K562 (cell line): ENCODE data around the gene IL5. TPM values are rescaled to one million over a fixed set of nuclear protein-coding genes. Genes with fewer than 3 reads are reported as not detected.
A peak's percentile ranks its signal among the peaks of the same experiment; 100 is the strongest.

Source experiments
- ATAC-seq: fragments of 200-7000 bp; cut with Tn5 transposase; 3 replicates; pipeline ENCODE4 v1.9.1; 2020; ENCODE audit warnings: moderate library complexity
- BruUV-seq: library from RNA; stranded (reverse); fragments of 400-500 nt; replicated peaks from 2 replicates; lab custom pipeline; 2021; lab: Mats Ljungman, UMichigan
- CTCF ChIA-PET: fragments of 300-600 bp; formaldehyde crosslinking; extraction: SDS; loops from one replicate; lab custom pipeline; 2021; ENCODE audit warnings: low intra/inter-chr PET ratio; lab: Yijun Ruan, JAX
- POLR2A ChIA-PET: fragments of 300-600, 350-650 bp; sonication (Branson Sonifier 250); formaldehyde crosslinking; extraction: SDS; loops from one replicate; lab custom pipeline; 2021; ENCODE audit warnings: antibody characterized with exemption, inconsistent platforms; lab: Yijun Ruan, JAX
- DNase-seq, 4 experiments: peaks; one replicate each; pipeline versions ENCODE4 v3.0.0 to v3.0.0-alpha.2; 2011 to 2018; ENCODE audit warnings: low spot score in 3 of 4, mixed read lengths in 3 of 4; ENCODE audit errors: extremely low read depth in 1 of 4
- FAIRE-seq: peaks from 2 replicates; lab custom pipeline; 2011; peaks lifted over from hg19 to GRCh38; lab: Jason Lieb, UNC
- H2AFZ ChIP-seq: 2 replicates; pipeline ENCODE4 v1.6.0; 2011; ENCODE audit warnings: low read depth, low read length, control low read depth, inconsistent platforms
- H3K27ac ChIP-seq: fragments of 200-600 bp; 3 replicates; pipeline ENCODE4 v1.8.0; 2011; ENCODE audit warnings: low read depth, mild to moderate bottlenecking, control low read depth, inconsistent platforms, low read length, moderate library complexity, mixed read lengths; ENCODE audit errors: extremely low read depth
- H3K27me3 ChIP-seq, 2 experiments: fragments of 300-600 bp in 1 of 2; 2 replicates in 1 of 2; 3 replicates in 1 of 2; pipeline versions ENCODE4 v1.6.0 to v1.8.0; 2011; ENCODE audit warnings: inconsistent platforms in 2 of 2, low read length in 2 of 2, mild to moderate bottlenecking in 1 of 2, mixed read lengths in 1 of 2, moderate library complexity in 1 of 2; ENCODE audit not compliant: control insufficient read depth in 2 of 2, insufficient read depth in 2 of 2
- H3K36me3 ChIP-seq: fragments of 300-600 bp; 3 replicates; pipeline ENCODE4 v1.8.0; 2011; ENCODE audit warnings: mild to moderate bottlenecking, low read length, inconsistent platforms; ENCODE audit not compliant: control insufficient read depth, insufficient read depth
- H3K4me1 ChIP-seq, 2 experiments: fragments of 200-600 bp in 1 of 2; replicated peaks in 1 of 2; 2 replicates in 1 of 2; 3 replicates in 1 of 2; pipeline versions ENCODE4 v1.5.1 to v1.8.0; 2011; ENCODE audit warnings: inconsistent platforms in 2 of 2, low read length in 2 of 2, mild to moderate bottlenecking in 1 of 2, mixed read lengths in 1 of 2, moderate library complexity in 1 of 2; ENCODE audit not compliant: control insufficient read depth in 2 of 2, insufficient read depth in 2 of 2
- H3K4me2 ChIP-seq: 2 replicates; pipeline ENCODE4 v1.6.1; 2011; ENCODE audit warnings: low read length, control low read depth, inconsistent platforms, mixed read lengths; ENCODE audit not compliant: insufficient read depth
- H3K4me3 ChIP-seq: fragments of 200-600 bp; sonication (generic), shearing (Covaris generic); 2 replicates; pipeline ENCODE4 v1.5.1; 2016; ENCODE audit warnings: control low read depth, inconsistent platforms
- H3K79me2 ChIP-seq: fragments of 200-600 bp; 3 replicates; pipeline ENCODE4 v1.8.0; 2011; ENCODE audit warnings: low read length, inconsistent platforms; ENCODE audit not compliant: control insufficient read depth, insufficient read depth
- H3K9ac ChIP-seq, 2 experiments: 2 replicates each; pipeline versions ENCODE4 v1.6.0 to v1.6.1; 2011; ENCODE audit warnings: low read depth in 2 of 2, low read length in 2 of 2, control low read depth in 1 of 2, inconsistent platforms in 1 of 2, mild to moderate bottlenecking in 1 of 2, mixed read lengths in 1 of 2; ENCODE audit not compliant: insufficient read depth in 1 of 2
- H3K9me1 ChIP-seq: one replicate; pipeline ENCODE4 v1.6.0; 2011; ENCODE audit warnings: inconsistent platforms, mild to moderate bottlenecking, low read length, moderate library complexity; ENCODE audit not compliant: control insufficient read depth, insufficient read depth
- H3K9me3 ChIP-seq: replicated peaks from 2 replicates; pipeline ENCODE4 v1.5.1; 2011; ENCODE audit warnings: low read depth, low read length, inconsistent platforms; ENCODE audit not compliant: control insufficient read depth, insufficient read depth
- H4K20me1 ChIP-seq: replicated peaks from 2 replicates; pipeline ENCODE4 v1.6.1; 2011; ENCODE audit warnings: low read length, inconsistent platforms, mixed read lengths; ENCODE audit not compliant: control insufficient read depth, insufficient read depth
- MAFG ChIP-seq: fragments of 450-650 bp; conservative IDR thresholded peaks from 2 replicates; pipeline ENCODE4 v1.6.1; 2016; ENCODE audit warnings: missing genetic modification characterization, missing compliant biosample characterization
- PPARD ChIP-seq: fragments of 250-450 bp; sonication (Bioruptor Pico); IDR thresholded peaks from 2 replicates; pipeline ENCODE4 v1.8.0; 2022; ENCODE audit warnings: inconsistent platforms, mild to moderate bottlenecking, moderate library complexity
- PURB ChIP-seq: sonication (generic); formaldehyde crosslinking; IDR thresholded peaks from 2 replicates; pipeline ENCODE4 v1.9.0; 2021; ENCODE audit warnings: low read depth, mild to moderate bottlenecking, missing genetic modification reagents
- RAD21 ChIP-seq, 2 experiments: fragments of 250-450 bp in 1 of 2; fragments of 450-650 bp in 1 of 2; sonication (Bioruptor Pico) in 1 of 2; formaldehyde crosslinking in 1 of 2; IDR thresholded peaks in 1 of 2; conservative IDR thresholded peaks in 1 of 2; 2 replicates each; pipeline versions ENCODE4 v1.4.0 to v1.8.0; 2020 to 2022; ENCODE audit warnings: mild to moderate bottlenecking in 2 of 2, moderate library complexity in 1 of 2
- RHOXF2B ChIP-seq: fragments of 250-450 bp; sonication (Bioruptor Pico); conservative IDR thresholded peaks from 2 replicates; pipeline ENCODE4 v1.5.1; 2021
- TAF7 ChIP-seq: fragments of 450-650 bp; IDR thresholded peaks from 2 replicates; pipeline ENCODE4 v1.6.1; 2016; ENCODE audit warnings: missing genetic modification characterization, missing compliant biosample characterization
- TAF9B ChIP-seq: fragments of 450-650 bp; IDR thresholded peaks from 2 replicates; pipeline ENCODE4 v1.6.1; 2018; ENCODE audit warnings: mild to moderate bottlenecking; ENCODE audit not compliant: partially characterized antibody
- ZNF24 ChIP-seq: fragments of 450-650 bp; IDR thresholded peaks from 2 replicates; pipeline ENCODE4 v1.6.1; 2016
- ZNF263 ChIP-seq: sonication (generic); formaldehyde crosslinking; IDR thresholded peaks from 2 replicates; pipeline ENCODE4 v1.8.0; 2022; ENCODE audit warnings: mild to moderate bottlenecking, missing genetic modification reagents, borderline replicate concordance
- WGBS: fragments of 100-300 bp; shearing (Covaris generic); methylation state at CpG from one replicate; pipeline ENCODE4 v1.1.6; 2016; ENCODE audit warnings: low coverage, mixed read lengths; ENCODE audit not compliant: insufficient coverage; ENCODE audit errors: missing lambda C conversion rate; 5-methylcytosine and 5-hydroxymethylcytosine counted together
- in situ Hi-C: fragments of 300-500 bp; cut with MboI; formaldehyde crosslinking; loops from 4 replicates; pipeline ENCODE4 v1.15.0; 2018; ENCODE audit warnings: inconsistent platforms, mixed read lengths
- intact Hi-C: fragments of 100-400 bp; cut with micrococcal nuclease; formaldehyde crosslinking; loops from 2 replicates; pipeline ENCODE4 v1.14.2; 2022
- polyA plus RNA-seq, 8 experiments: library from polyadenylated mRNA; depleted of rRNA in 4 of 8; stranded (reverse) in 5 of 8; unstranded in 3 of 8; fragments of >200 nt; fragmentation: Nextera tagmentation in 2 of 8; fragmentation: Illumina TruSeq in 1 of 8; extraction: Ambion mirVana in 2 of 8; extraction: Trizol in 1 of 8; gene quantifications; 2 replicates each; pipeline versions ENCODE4 v1.2.1 to v1.2.3, GENCODE V29; 2011 to 2014; ENCODE audit warnings: inconsistent platforms in 1 of 8, missing spikeins in 1 of 8
- total RNA-seq, 7 experiments: library from RNA; depleted of rRNA in 6 of 7; stranded (reverse); fragments of >200 nt in 6 of 7; fragmentation: Illumina TruSeq in 2 of 7; extraction: Trizol in 2 of 7; gene quantifications; 2 replicates each; pipeline versions ENCODE4 v1.2.1 to v1.2.3, GENCODE V29; 2011 to 2021; ENCODE audit warnings: low replicate concordance in 1 of 7

IL5 gene
- total and polyA plus RNA-seq, 9 of the 15 experiments (the other 6 are each of a cell fraction or from before 2014, with no cell fraction given), result 0.44 TPM; not detected in 8

DNA sequence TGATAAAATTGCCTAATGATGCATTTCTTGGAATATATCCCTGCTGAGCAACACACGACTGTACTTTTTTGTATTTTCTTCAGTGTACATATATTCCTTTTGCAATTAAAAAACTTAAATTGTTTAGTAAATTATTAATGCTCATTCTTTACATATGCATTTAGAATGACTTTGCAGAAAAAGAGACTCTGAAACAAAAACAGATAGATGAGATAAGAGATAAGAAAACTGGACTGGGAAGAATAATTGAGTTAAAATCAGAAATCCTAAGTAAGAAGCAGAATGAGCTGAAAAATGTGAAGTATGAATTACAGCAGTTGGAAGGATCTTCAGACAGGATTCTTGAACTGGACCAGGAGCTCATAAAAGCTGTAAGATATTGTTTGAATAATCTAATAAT, 46.1 kb upstream of the IL5 start:
- DNase-seq (no peak), ATAC-seq (no peak), FAIRE-seq (no peak)
- no peak for TF ChIP-seq TAF7
- peak; percentile 68 for TF ChIP-seq MAFG (tag)
- H3K4me3 ChIP-seq, result no peak overlapping the region
- intact Hi-C loops (no loop called here), in situ Hi-C loops (no loop called here)
- no peak overlapping the region for H3K27ac ChIP-seq
- no peak overlapping the region for H3K4me2 ChIP-seq
- H3K27me3 ChIP-seq, result no peaks in the 10 kb centered on the region
- BruUV-seq, result no TSS peak
- POLR2A ChIA-PET, result interaction anchor here (0.6 to 0.8 kb wide), 2 partner anchors 281 to 463 kb away, joined by 3 to 4 read pairs; no protein-coding TSS in a partner anchor
- no peaks in the 10 kb centered on the region for H3K9me1 ChIP-seq
- no peaks in the 10 kb centered on the region for H3K9me3 ChIP-seq
- H3K79me2 ChIP-seq, result no peaks in the 10 kb centered on the region
- H3K9ac ChIP-seq, result no peak overlapping the region
- peaks cover 87% of the 10 kb centered on the region for H3K36me3 ChIP-seq
- no peaks in the 10 kb centered on the region for H3K4me1 ChIP-seq
- no peaks in the 10 kb centered on the region for H4K20me1 ChIP-seq
- CTCF ChIA-PET, result no interaction called here
- no peak overlapping the region for H2AFZ ChIP-seq
- WGBS, result 70% methylated on average over 1 of the region's 1 CpG

GRCh38 chr5:132586063-132586462, 42.7 kb upstream of the IL5 start:
- Histone ChIP-seq H3K27ac (no peak overlapping the region), H2AFZ (no peak overlapping the region), H3K4me1 (no peaks in the 10 kb centered on the region), H3K4me3 (no peak overlapping the region), H3K36me3 (peaks cover 82% of the 10 kb centered on the region), H3K79me2 (no peaks in the 10 kb centered on the region), H3K9me3 (no peaks in the 10 kb centered on the region), H3K9ac (no peak overlapping the region), H3K9me1 (no peaks in the 10 kb centered on the region), H4K20me1 (no peaks in the 10 kb centered on the region), H3K27me3 (no peaks in the 10 kb centered on the region), H3K4me2 (no peak overlapping the region)
- in situ Hi-C loops (no loop called here), intact Hi-C loops (no loop called here)
- DNase-seq, result no peak
- POLR2A ChIA-PET, result no interaction called here
- BruUV-seq, result no TSS peak
- no peak for ATAC-seq
- CTCF ChIA-PET, result no interaction called here
- TF ChIP-seq RAD21 (CRISPR knock-in tag; conservative IDR thresholded peaks at IDR 0.05 in 1 of 2, IDR thresholded peaks at IDR 0.05 in 1 of 2), result no peak
- no peak for TF ChIP-seq RHOXF2B (CRISPR knock-in tag)
- TF ChIP-seq ZNF24, result no peak
- no peak for TF ChIP-seq PURB (CRISPR knock-in tag)
- TF ChIP-seq ZNF263 (CRISPR knock-in tag), result no peak
- TF ChIP-seq TAF9B, result no peak
- no peak for TF ChIP-seq PPARD
- FAIRE-seq, result no peak
